Natural killer cell (primary cell): ENCODE results near the gene SPTBN4. TPM values are rescaled to one million over a fixed set of nuclear protein-coding genes. Genes with fewer than 3 reads are reported as not detected.
A peak's percentile ranks its signal among the peaks of the same experiment; 100 is the strongest.
"Not testable (repeated sequence)": the region's sequence is repeated elsewhere in the genome, so short reads cannot be mapped to it uniquely, and the experiment has no call there.

Experiments used
- ATAC-seq, 3 donors: fragments of 150-1000 bp in 2 of 3; fragments of 200-7000 bp in 1 of 3; cut with Tn5 transposase; 1 replicate in 1 of 3; 2 replicates in 2 of 3; pipeline ENCODE4 v1.10.0; 2021; ENCODE audit warnings: mild to moderate bottlenecking in 2 of 3, moderate library complexity in 2 of 3
- DNase-seq, 2 donors: peaks; one replicate each; pipeline versions ENCODE4 v3.0.0 to v3.0.0-alpha.2; 2013 to 2021; ENCODE audit warnings: mixed read lengths in 1 of 2
- H3K27ac ChIP-seq: one replicate; pipeline ENCODE4 v1.5.1; 2013; ENCODE audit warnings: mild to moderate bottlenecking, low read length
- H3K27me3 ChIP-seq: one replicate; pipeline ENCODE4 v1.6.1; 2013; ENCODE audit warnings: low read length; ENCODE audit not compliant: control insufficient read depth, insufficient read depth
- H3K36me3 ChIP-seq: one replicate; pipeline ENCODE4 v1.6.1; 2013; ENCODE audit warnings: low read length; ENCODE audit not compliant: control insufficient read depth, insufficient read depth
- H3K4me1 ChIP-seq: one replicate; pipeline ENCODE4 v1.6.1; 2013; ENCODE audit warnings: low read length; ENCODE audit not compliant: control insufficient read depth, insufficient read depth
- H3K4me3 ChIP-seq: one replicate; pipeline ENCODE4 v1.5.1; 2013; ENCODE audit warnings: low read length
- H3K9me3 ChIP-seq: one replicate; pipeline ENCODE4 v1.6.1; 2013; ENCODE audit warnings: low read length; ENCODE audit not compliant: control insufficient read depth, insufficient read depth
- H3K27ac Mint-ChIP-seq, 2 donors: one replicate each; pipeline ENCODE4 v1.8.0; 2022; ENCODE audit warnings: mild to moderate bottlenecking in 2 of 2, mixed read lengths in 2 of 2, moderate library complexity in 1 of 2
- H3K27me3 Mint-ChIP-seq, 2 donors: one replicate each; pipeline ENCODE4 v1.8.0; 2022; ENCODE audit warnings: low read depth in 2 of 2, mixed read lengths in 2 of 2
- H3K36me3 Mint-ChIP-seq: one replicate; pipeline ENCODE4 v1.8.0; 2022; ENCODE audit warnings: mixed read lengths
- H3K4me1 Mint-ChIP-seq, 2 donors: one replicate each; pipeline ENCODE4 v1.8.0; 2022; ENCODE audit warnings: mixed read lengths in 2 of 2
- H3K4me3 Mint-ChIP-seq: one replicate; pipeline ENCODE4 v1.8.0; 2022; ENCODE audit warnings: mild to moderate bottlenecking, moderate library complexity, mixed read lengths
- H3K9me3 Mint-ChIP-seq, 2 donors: one replicate each; pipeline ENCODE4 v1.8.0; 2022; ENCODE audit warnings: mixed read lengths in 2 of 2
- CTCF ChIP-seq: fragments of 200-600 bp; IDR thresholded peaks from one replicate; pipeline ENCODE4 v1.8.0; 2022; ENCODE audit warnings: antibody characterized with exemption
- WGBS: methylation state at CpG from one replicate; pipeline ENCODE4 v1.1.7; 2013; ENCODE audit warnings: missing lambda C conversion rate; ENCODE audit not compliant: insufficient coverage; 5-methylcytosine and 5-hydroxymethylcytosine counted together
- intact Hi-C: fragments of 100-400 bp; cut with micrococcal nuclease; formaldehyde crosslinking; loops from one replicate; pipeline ENCODE4 v1.14.2; 2022
- total RNA-seq, 4 donors: library from RNA; stranded (reverse); fragments of 120-200 nt in 1 of 4; gene quantifications; one replicate each; pipeline versions ENCODE4 v1.2.3 to v1.2.4, GENCODE V29; 2013 to 2022

The SPTBN4 gene
- total RNA-seq, 3 donors from 2014 or later (not counting 1 experiment from before 2014, with no cell fraction given) = 0.16 to 0.63 (median 0.31) TPM

GRCh38 chr19:40497214-40497613 lies 30.4 kb downstream of the SPTBN4 start:
- Mint-ChIP-seq H3K27me3 (peaks cover 13 to 21% of the 10 kb centered on the region in 2 donors), H3K27ac (no peak overlapping the region), H3K4me1 (no peaks in the 10 kb centered on the region), H3K9me3 (no peaks in the 10 kb centered on the region), H3K4me3 (peak overlapping the region; percentile 26), H3K36me3 (no peaks in the 10 kb centered on the region)
- H3K27me3 ChIP-seq = no peaks in the 10 kb centered on the region
- intact Hi-C loops = no loop called here
- no peak overlapping the region for H3K27ac ChIP-seq
- H3K9me3 ChIP-seq = no peaks in the 10 kb centered on the region
- WGBS = 90% methylated on average over 12 of the region's 12 CpGs
- ATAC-seq (no peak), DNase-seq (no peak)
- H3K4me1 ChIP-seq = no peaks in the 10 kb centered on the region
- no peak for TF ChIP-seq CTCF
- no peak overlapping the region for H3K4me3 ChIP-seq
- no peaks in the 10 kb centered on the region for H3K36me3 ChIP-seq

DNA sequence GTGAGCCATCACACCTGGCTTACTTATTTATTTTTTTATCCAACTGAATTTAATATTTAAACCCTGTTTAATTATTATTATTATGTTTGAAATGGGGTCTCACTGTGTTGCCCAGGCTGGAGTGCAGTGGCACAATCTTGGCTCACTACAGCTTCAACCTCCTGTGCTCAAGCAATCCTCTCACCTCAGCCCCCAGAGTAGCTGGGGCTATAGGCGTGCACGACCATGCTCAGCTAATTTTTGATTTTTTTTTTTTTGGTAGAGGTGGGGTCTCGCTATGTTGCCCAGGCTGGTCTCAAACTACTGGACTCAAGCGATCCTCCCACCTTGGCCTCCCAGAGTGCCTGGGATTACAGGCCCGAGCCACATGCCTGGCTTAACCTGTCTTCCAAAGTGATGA lies 32.5 kb downstream of the SPTBN4 start:
- intact Hi-C loops = no loop called here
- Mint-ChIP-seq H3K9me3 (no peaks in the 10 kb centered on the region), H3K4me3 (no peak overlapping the region), H3K27ac (no peak overlapping the region), H3K36me3 (no peaks in the 10 kb centered on the region), H3K27me3 (peaks cover 6 to 21% of the 10 kb centered on the region in 2 donors), H3K4me1 (no peaks in the 10 kb centered on the region)
- H3K4me1 ChIP-seq = no peaks in the 10 kb centered on the region
- H3K36me3 ChIP-seq = no peaks in the 10 kb centered on the region
- no peak overlapping the region for H3K27ac ChIP-seq
- no peaks in the 10 kb centered on the region for H3K9me3 ChIP-seq
- no peak for ATAC-seq
- TF ChIP-seq CTCF = no peak
- no peak for DNase-seq
- no peaks in the 10 kb centered on the region for H3K27me3 ChIP-seq
- WGBS = 89% methylated on average over 5 of the region's 5 CpGs
- no peak overlapping the region for H3K4me3 ChIP-seq

DNA sequence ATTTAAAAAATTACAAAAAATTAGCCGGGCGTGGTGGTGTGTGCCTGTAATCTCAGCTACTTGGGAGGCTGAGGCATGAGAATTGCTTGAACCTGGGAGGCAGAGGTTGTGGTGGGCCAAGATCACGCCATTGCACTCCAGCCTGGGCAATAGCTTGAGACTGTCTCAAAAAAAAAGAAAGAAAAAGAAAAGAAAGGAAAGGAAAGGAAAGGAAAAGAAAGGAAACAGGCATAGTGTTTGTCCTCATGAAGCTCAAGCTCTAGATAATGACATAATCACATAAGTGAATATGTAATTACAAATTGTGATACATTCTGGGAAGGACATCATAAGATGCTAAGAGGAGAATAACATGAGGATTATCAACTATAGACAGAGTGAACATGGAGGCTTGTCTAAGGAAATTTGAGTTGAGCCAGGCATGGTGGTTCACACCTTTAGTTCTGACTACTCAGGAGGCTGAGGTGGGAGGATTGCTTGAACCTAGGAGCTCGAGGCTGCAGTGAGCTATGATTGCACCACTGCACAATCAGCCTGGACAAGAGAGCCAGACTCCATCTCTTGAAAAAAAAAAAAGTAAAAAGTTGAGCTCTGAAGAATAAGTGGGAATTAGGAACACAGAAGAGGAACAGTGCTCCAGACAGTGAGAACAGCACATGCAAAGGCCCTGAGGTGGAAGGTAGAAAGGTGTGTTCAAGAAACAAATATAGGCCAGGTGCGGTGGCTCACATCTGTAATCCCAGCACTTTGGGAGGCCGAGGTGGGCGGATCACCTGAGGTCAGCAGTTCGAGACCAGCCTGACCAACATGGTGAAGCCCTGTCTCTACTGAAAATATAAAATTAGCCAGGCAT lies 34.1 kb downstream of the SPTBN4 start:
- H3K27ac Mint-ChIP-seq, H3K9me3 Mint-ChIP-seq, H3K4me1 Mint-ChIP-seq, intact Hi-C loops, H3K36me3 ChIP-seq, H3K9me3 ChIP-seq, H3K36me3 Mint-ChIP-seq, DNase-seq, H3K4me3 Mint-ChIP-seq, H3K27me3 ChIP-seq, ATAC-seq, H3K4me1 ChIP-seq, H3K4me3 ChIP-seq, H3K27ac ChIP-seq: not testable (repeated sequence)
- H3K27me3 Mint-ChIP-seq = peaks cover 6 to 18% of the 10 kb centered on the region in 2 donors
- WGBS = 81% methylated on average over 8 of the region's 8 CpGs

DNA sequence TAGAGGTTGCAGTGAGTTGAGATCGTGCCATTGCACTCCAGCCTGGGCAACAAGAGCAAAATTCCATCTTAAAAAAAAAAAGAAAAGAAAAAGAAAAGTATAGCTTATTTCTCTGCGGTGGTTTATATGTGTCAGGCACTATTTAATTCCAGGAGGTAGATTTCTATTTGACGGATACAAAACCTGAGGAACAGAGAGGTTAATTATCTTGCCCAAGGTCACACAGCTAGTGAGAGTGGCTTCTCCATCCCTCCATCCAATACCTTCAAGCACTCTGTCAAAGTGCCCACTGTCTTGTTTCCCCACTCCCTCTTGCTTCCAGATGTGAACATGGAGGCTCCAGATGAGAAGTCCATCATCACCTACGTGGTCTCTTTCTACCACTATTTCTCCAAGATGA lies 34.8 kb downstream of the SPTBN4 start:
- no peak for DNase-seq
- Histone ChIP-seq H3K36me3 (no peaks in the 10 kb centered on the region), H3K4me1 (no peaks in the 10 kb centered on the region), H3K27me3 (no peaks in the 10 kb centered on the region), H3K27ac (no peak overlapping the region), H3K4me3 (no peak overlapping the region), H3K9me3 (no peaks in the 10 kb centered on the region)
- no peak overlapping the region for H3K4me3 Mint-ChIP-seq
- no peaks in the 10 kb centered on the region for H3K4me1 Mint-ChIP-seq
- H3K9me3 Mint-ChIP-seq = no peaks in the 10 kb centered on the region
- TF ChIP-seq CTCF = no peak
- 97% methylated on average over 4 of the region's 4 CpGs for WGBS
- H3K27ac Mint-ChIP-seq = no peak overlapping the region
- intact Hi-C loops = no loop called here
- H3K27me3 Mint-ChIP-seq = peaks cover 6 to 19% of the 10 kb centered on the region in 2 donors
- no peak for ATAC-seq
- H3K36me3 Mint-ChIP-seq = no peaks in the 10 kb centered on the region
